H9 (cell line): ENCODE results near the gene NPHS1. TPM values are rescaled to one million over a fixed set of nuclear protein-coding genes. Genes with fewer than 3 reads are reported as not detected.

Experiments used
- DNase-seq: peaks from one replicate; pipeline ENCODE4 v3.0.0-alpha.2; 2017
- H2AFZ ChIP-seq: one replicate; pipeline ENCODE4 v1.6.1; 2013; ENCODE audit warnings: mild to moderate bottlenecking, low read length, control low read depth, moderate library complexity
- H2AK5ac ChIP-seq: 2 replicates; pipeline ENCODE4 v1.6.1; 2013; ENCODE audit warnings: low read length, control low read depth, mixed read lengths; ENCODE audit not compliant: insufficient read length
- H2BK120ac ChIP-seq: one replicate; pipeline ENCODE4 v1.6.1; 2013; ENCODE audit warnings: low read depth, mild to moderate bottlenecking, low read length, control low read depth, inconsistent platforms; ENCODE audit not compliant: poor library complexity, severe bottlenecking
- H2BK12ac ChIP-seq: 2 replicates; pipeline ENCODE4 v1.6.1; 2013; ENCODE audit warnings: low read length, control low read depth, mixed read lengths, low read depth; ENCODE audit not compliant: insufficient read length
- H2BK15ac ChIP-seq: 2 replicates; pipeline ENCODE4 v1.6.1; 2013; ENCODE audit warnings: low read depth, low read length, control low read depth
- H2BK20ac ChIP-seq: one replicate; pipeline ENCODE4 v1.6.1; 2013; ENCODE audit warnings: low read depth, mild to moderate bottlenecking, low read length, control low read depth, inconsistent platforms; ENCODE audit not compliant: poor library complexity, severe bottlenecking
- H2BK5ac ChIP-seq: 2 replicates; pipeline ENCODE4 v1.6.1; 2013; ENCODE audit warnings: low read length, control low read depth, mixed read lengths; ENCODE audit not compliant: insufficient read length
- H3K14ac ChIP-seq: 2 replicates; pipeline ENCODE4 v1.6.1; 2013; ENCODE audit warnings: low read length, control low read depth; ENCODE audit not compliant: insufficient read depth
- H3K18ac ChIP-seq: 2 replicates; pipeline ENCODE4 v1.6.1; 2013; ENCODE audit warnings: low read depth, mild to moderate bottlenecking, mixed read lengths, low read length, control low read depth; ENCODE audit not compliant: insufficient read length
- H3K23ac ChIP-seq: 2 replicates; pipeline ENCODE4 v1.6.1; 2013; ENCODE audit warnings: low read length, control low read depth, mixed read lengths, low read depth; ENCODE audit not compliant: insufficient read length
- H3K23me2 ChIP-seq: 2 replicates; pipeline ENCODE4 v1.6.1; 2013; ENCODE audit warnings: low read depth, mild to moderate bottlenecking, mixed read lengths, low read length, control low read depth; ENCODE audit not compliant: insufficient read length, poor library complexity, severe bottlenecking
- H3K27ac ChIP-seq: 2 replicates; pipeline ENCODE4 v1.5.1; 2013; ENCODE audit warnings: low read length, control low read depth, mixed read lengths, low read depth; ENCODE audit not compliant: insufficient read length
- H3K27me3 ChIP-seq: 2 replicates; pipeline ENCODE4 v1.6.1; 2013; ENCODE audit warnings: low read length, control low read depth, inconsistent platforms; ENCODE audit not compliant: insufficient read depth
- H3K4ac ChIP-seq: 2 replicates; pipeline ENCODE4 v1.6.1; 2013; ENCODE audit warnings: low read depth, mild to moderate bottlenecking, control low read depth, inconsistent platforms, low read length, moderate library complexity
- H3K4me1 ChIP-seq: 2 replicates; pipeline ENCODE4 v1.6.1; 2013; ENCODE audit warnings: low read length, control low read depth, inconsistent platforms; ENCODE audit not compliant: insufficient read depth
- H3K4me2 ChIP-seq: 2 replicates; pipeline ENCODE4 v1.6.1; 2013; ENCODE audit warnings: low read length, control low read depth, mixed read lengths; ENCODE audit not compliant: insufficient read length, insufficient read depth
- H3K56ac ChIP-seq: 2 replicates; pipeline ENCODE4 v1.6.1; 2013; ENCODE audit warnings: low read depth, mild to moderate bottlenecking, mixed read lengths, low read length, control low read depth; ENCODE audit not compliant: insufficient read length
- H3K79me1 ChIP-seq: 2 replicates; pipeline ENCODE4 v1.6.1; 2013; ENCODE audit warnings: low read depth, mild to moderate bottlenecking, moderate library complexity, low read length, control low read depth, inconsistent platforms; ENCODE audit not compliant: insufficient read depth, poor library complexity, severe bottlenecking
- H3K79me2 ChIP-seq: 2 replicates; pipeline ENCODE4 v1.6.1; 2013; ENCODE audit warnings: low read length, control low read depth, inconsistent platforms; ENCODE audit not compliant: insufficient read depth
- H3K9ac ChIP-seq: 2 replicates; pipeline ENCODE4 v1.6.1; 2013; ENCODE audit warnings: low read length, control low read depth, mixed read lengths; ENCODE audit not compliant: insufficient read length; ENCODE audit errors: extremely low read depth
- H3K9me3 ChIP-seq: one replicate; pipeline ENCODE4 v1.6.1; 2013; ENCODE audit warnings: low read depth, low read length, inconsistent platforms; ENCODE audit not compliant: control insufficient read depth
- H3T11ph ChIP-seq: one replicate; pipeline ENCODE4 v1.6.1; 2013; ENCODE audit warnings: mild to moderate bottlenecking, low read length, control low read depth, inconsistent platforms
- H4K20me1 ChIP-seq: one replicate; pipeline ENCODE4 v1.6.1; 2013; ENCODE audit not compliant: control insufficient read depth, insufficient read length, insufficient read depth
- H4K5ac ChIP-seq: 2 replicates; pipeline ENCODE4 v1.6.1; 2013; ENCODE audit warnings: low read depth, mild to moderate bottlenecking, mixed read lengths, low read length, control low read depth; ENCODE audit not compliant: insufficient read length
- H4K8ac ChIP-seq: replicated peaks from 2 replicates; pipeline ENCODE4 v1.6.1; 2013; ENCODE audit warnings: low read length, control low read depth, mixed read lengths, low read depth; ENCODE audit not compliant: insufficient read length
- H4K91ac ChIP-seq: 2 replicates; pipeline ENCODE4 v1.6.1; 2013; ENCODE audit warnings: low read depth, mild to moderate bottlenecking, moderate library complexity, mixed read lengths, low read length, control low read depth; ENCODE audit not compliant: insufficient read length
- H3K27ac Mint-ChIP-seq, 3 experiments: 2 replicates in 2 of 3; 3 replicates in 1 of 3; pipeline ENCODE4 v1.8.0; 2020 to 2021; ENCODE audit warnings: mixed read lengths in 3 of 3, mild to moderate bottlenecking in 1 of 3, moderate library complexity in 1 of 3
- H3K27me3 Mint-ChIP-seq: 2 replicates; pipeline ENCODE4 v1.8.0; 2021; ENCODE audit warnings: low read depth, mild to moderate bottlenecking, moderate library complexity, mixed read lengths
- H3K36me3 Mint-ChIP-seq, 3 experiments: 2 replicates in 2 of 3; 3 replicates in 1 of 3; pipeline ENCODE4 v1.8.0; 2020 to 2021; ENCODE audit warnings: low read depth in 3 of 3, mixed read lengths in 3 of 3; ENCODE audit not compliant: insufficient read depth in 1 of 3
- H3K4me1 Mint-ChIP-seq, 2 experiments: 2 replicates each; pipeline ENCODE4 v1.8.0; 2020; ENCODE audit warnings: mixed read lengths in 2 of 2
- H3K4me3 Mint-ChIP-seq, 2 experiments: 2 replicates in 1 of 2; 3 replicates in 1 of 2; pipeline ENCODE4 v1.8.0; 2020 to 2021; ENCODE audit warnings: mild to moderate bottlenecking in 2 of 2, mixed read lengths in 2 of 2, moderate library complexity in 1 of 2
- H3K9me3 Mint-ChIP-seq, 2 experiments: 2 replicates in 1 of 2; 3 replicates in 1 of 2; pipeline ENCODE4 v1.8.0; 2020; ENCODE audit warnings: mild to moderate bottlenecking in 2 of 2, mixed read lengths in 2 of 2, moderate library complexity in 1 of 2
- CTCF ChIP-seq: fragments of 200-600 bp; sonication (generic); conservative IDR thresholded peaks from 3 replicates; pipeline ENCODE4 v1.8.0; 2021; ENCODE audit warnings: antibody characterized with exemption, mild to moderate bottlenecking
- WGBS: extraction: QIAGEN DNeasy Blood & Tissue Kit; methylation state at CpG from one replicate; pipeline ENCODE4 v1.1.7; 2013; ENCODE audit warnings: missing lambda C conversion rate, low lambda C conversion rate, mixed read lengths; ENCODE audit not compliant: insufficient read length; ENCODE audit errors: extremely low coverage; 5-methylcytosine and 5-hydroxymethylcytosine counted together
- total RNA-seq: library from RNA; stranded (reverse); gene quantifications from 2 replicates; pipeline ENCODE4 v1.2.1, GENCODE V29; 2021

NPHS1 gene
- total RNA-seq, 1 experiment from 2014 or later: 0.83 TPM

GRCh38 chr19:35858311-35858710 is 6.0 kb upstream of the NPHS1 start:
- Mint-ChIP-seq H3K27ac (no peak overlapping the region), H3K36me3 (no peaks in the 10 kb centered on the region; a peak in 1 of 7 replicates), H3K9me3 (no peaks in the 10 kb centered on the region; a peak in 1 of 5 replicates), H3K27me3 (peaks cover 92% of the 10 kb centered on the region), H3K4me1 (peaks cover 13 to 27% of the 10 kb centered on the region in 2 experiments), H3K4me3 (peak overlapping the region in 1 of 2 experiments; percentile 30; a peak in 1 of 5 replicates)
- Histone ChIP-seq H2AK5ac (no peak overlapping the region), H3K23me2 (peaks cover 22% of the 10 kb centered on the region), H2BK5ac (no peak overlapping the region), H4K20me1 (peaks cover 3% of the 10 kb centered on the region), H3K9ac (no peak overlapping the region), H2BK20ac (no peak overlapping the region), H4K8ac (no peak overlapping the region), H3K4ac (no peak overlapping the region), H2AFZ (no peak overlapping the region), H3K18ac (no peak overlapping the region), H3T11ph (no peak overlapping the region), H3K79me2 (no peaks in the 10 kb centered on the region), H4K91ac (no peak overlapping the region), H3K27me3 (peaks cover 7% of the 10 kb centered on the region; the same call in 1 of the 2 replicates), H3K14ac (no peak overlapping the region), H3K56ac (no peak overlapping the region), H3K4me2 (no peak overlapping the region), H3K79me1 (no peaks in the 10 kb centered on the region), H2BK12ac (no peak overlapping the region), H3K27ac (no peak overlapping the region), H2BK120ac (no peak overlapping the region), H3K9me3 (no peaks in the 10 kb centered on the region), H3K4me1 (no peaks in the 10 kb centered on the region; the same call in 1 of the 2 replicates), H4K5ac (no peak overlapping the region), H3K23ac (no peak overlapping the region), H2BK15ac (no peak overlapping the region)
- no peak for DNase-seq
- TF ChIP-seq CTCF: no peak
- no CpG with 5 or more reads among the region's 6 CpGs for WGBS
